ENCODE results near the gene PCYT2.

DNA sequence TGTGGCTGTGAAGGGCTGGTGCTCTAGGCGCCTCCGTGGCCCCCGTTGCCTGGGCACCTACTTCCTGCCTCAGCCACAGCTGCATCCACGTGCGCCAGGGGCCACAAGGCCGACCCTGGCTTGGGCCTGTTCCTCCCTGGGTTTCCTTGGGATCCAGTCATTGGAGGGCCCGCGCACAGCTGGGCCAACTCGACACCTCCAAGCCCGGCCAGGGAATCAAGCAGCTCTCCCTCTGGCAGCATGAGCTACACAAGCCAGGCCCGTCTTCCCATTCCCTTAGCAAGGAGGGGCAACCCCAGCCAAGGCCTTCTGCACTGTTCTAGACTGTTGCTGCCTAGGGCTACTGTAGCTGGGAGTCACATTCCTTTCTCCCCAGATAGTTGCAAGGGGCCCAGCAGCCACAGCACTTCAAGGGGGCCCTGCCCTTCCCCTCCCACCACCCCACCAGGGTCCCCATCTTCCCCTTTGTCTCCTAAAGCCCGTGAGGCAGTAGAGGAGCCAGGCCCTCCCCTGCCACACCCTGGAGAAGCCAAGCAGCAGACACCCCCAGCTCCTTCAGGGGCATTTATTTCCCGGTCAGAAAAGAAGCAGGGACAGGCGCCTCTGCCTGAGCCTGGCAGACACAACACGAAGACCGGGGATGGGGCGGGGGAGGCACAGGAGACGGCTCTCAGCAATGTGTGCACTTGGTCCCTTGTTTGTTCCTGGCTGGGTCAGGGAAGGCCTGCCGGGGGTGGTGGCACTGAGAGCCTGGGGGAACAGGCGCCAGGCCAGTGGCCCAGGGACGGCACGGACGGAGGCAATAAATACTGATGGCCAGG, 43.8 kb downstream of the PCYT2 start:
- TF ChIP-seq, protein P1, sequence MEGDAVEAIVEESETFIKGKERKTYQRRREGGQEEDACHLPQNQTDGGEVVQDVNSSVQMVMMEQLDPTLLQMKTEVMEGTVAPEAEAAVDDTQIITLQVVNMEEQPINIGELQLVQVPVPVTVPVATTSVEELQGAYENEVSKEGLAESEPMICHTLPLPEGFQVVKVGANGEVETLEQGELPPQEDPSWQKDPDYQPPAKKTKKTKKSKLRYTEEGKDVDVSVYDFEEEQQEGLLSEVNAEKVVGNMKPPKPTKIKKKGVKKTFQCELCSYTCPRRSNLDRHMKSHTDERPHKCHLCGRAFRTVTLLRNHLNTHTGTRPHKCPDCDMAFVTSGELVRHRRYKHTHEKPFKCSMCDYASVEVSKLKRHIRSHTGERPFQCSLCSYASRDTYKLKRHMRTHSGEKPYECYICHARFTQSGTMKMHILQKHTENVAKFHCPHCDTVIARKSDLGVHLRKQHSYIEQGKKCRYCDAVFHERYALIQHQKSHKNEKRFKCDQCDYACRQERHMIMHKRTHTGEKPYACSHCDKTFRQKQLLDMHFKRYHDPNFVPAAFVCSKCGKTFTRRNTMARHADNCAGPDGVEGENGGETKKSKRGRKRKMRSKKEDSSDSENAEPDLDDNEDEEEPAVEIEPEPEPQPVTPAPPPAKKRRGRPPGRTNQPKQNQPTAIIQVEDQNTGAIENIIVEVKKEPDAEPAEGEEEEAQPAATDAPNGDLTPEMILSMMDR (conservative IDR thresholded peaks at IDR 0.05), result no peak
- TF ChIP-seq ZFX (IDR thresholded peaks at IDR 0.05), result no peak; the same call in 1 of the 2 replicates
